ENCODE measurements around the gene CRX. TPM values are rescaled to one million over a fixed set of nuclear protein-coding genes. Genes with fewer than 3 reads are reported as not detected.

CRX gene
- total RNA-seq, 1 donor from 2014 or later, result not detected

Small RNA genes lying within 50 kb of the gene (small RNA-seq; reads per million reads assigned to genes)
- gene AC008745.1 (ENCODE audit: low replicate concordance), result not detected

Other genes starting within 250 kb of the CRX start
- gene ZNF541, start 248.8 kb upstream of the CRX start, total RNA-seq, result under 0.01 TPM
- gene BICRA, start 212.8 kb upstream of the CRX start, total RNA-seq, result 3.7 TPM
- 2.0 TPM for gene EHD2, start 108.5 kb upstream of the CRX start, total RNA-seq
- 52.4 TPM for gene NOP53, start 76.4 kb upstream of the CRX start, total RNA-seq
- gene SELENOW, start 43.2 kb upstream of the CRX start, total RNA-seq, result 215 TPM
- not detected for gene TPRX1, start 17.4 kb upstream of the CRX start, total RNA-seq
- not detected for gene TPRX2, start 37.3 kb downstream of the CRX start, total RNA-seq
- gene SULT2A1, start 64.4 kb downstream of the CRX start, total RNA-seq, result not detected
- gene BSPH1, start 170.2 kb downstream of the CRX start, total RNA-seq, result not detected
- not detected for gene ELSPBP1, start 172.7 kb downstream of the CRX start, total RNA-seq
- not detected for gene CABP5, start 222.1 kb downstream of the CRX start, total RNA-seq